HG02840 (cell line): ENCODE data around the gene KIAA0753.

Source experiments
- ATAC-seq: cut with Tn5 transposase; IDR thresholded peaks from one replicate; pipeline ENCODE4 v1.9.1; 2021; ENCODE audit warnings: mild to moderate bottlenecking, moderate library complexity, moderate number of reproducible peaks; ENCODE audit not compliant: unreplicated experiment, low FRiP score

Gene KIAA0753

DNA sequence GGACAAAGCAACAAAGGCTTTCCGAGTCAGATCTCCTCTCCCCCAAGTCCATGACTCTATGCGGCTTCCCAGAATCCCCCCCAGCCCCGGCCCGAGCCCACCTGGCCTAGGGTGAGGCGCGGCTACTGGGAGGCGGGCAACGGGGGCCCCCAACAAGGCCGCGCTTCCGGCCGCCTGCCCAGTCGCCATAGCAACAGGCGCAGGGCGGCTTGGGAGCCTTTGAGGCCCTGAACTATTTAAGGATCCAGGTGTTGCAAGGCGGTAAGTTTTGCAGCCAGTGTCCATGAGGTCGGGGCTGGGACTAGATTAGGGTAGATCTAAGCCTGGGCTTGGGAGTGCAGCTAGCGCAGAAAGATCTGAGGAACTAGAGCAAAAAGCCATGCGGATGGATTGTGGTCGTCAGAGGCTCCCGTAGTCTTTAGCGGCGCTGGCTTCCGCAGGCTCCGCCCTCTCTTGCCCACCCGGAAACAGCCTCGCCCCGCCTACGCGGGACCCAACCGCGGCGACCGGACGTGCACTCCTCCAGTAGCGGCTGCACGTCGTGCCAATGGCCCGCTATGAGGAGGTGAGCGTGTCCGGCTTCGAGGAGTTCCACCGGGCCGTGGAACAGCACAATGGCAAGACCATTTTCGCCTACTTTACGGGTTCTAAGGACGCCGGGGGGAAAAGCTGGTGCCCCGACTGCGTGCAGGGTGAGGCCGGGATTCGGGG, at the start of gene KIAA0753, which contains the start of gene TXNDC17:
TSS of gene KIAA0753 (minus strand) at position 176 of the 711 bp plus-strand sequence. CDS start 5,608 bp downstream, outside the sequence.
TSS of gene TXNDC17 (plus strand) at position 525 of the 711 bp plus-strand sequence. CDS start at position 548, 23 bp downstream.
- ATAC-seq: peak; percentile 93

DNA sequence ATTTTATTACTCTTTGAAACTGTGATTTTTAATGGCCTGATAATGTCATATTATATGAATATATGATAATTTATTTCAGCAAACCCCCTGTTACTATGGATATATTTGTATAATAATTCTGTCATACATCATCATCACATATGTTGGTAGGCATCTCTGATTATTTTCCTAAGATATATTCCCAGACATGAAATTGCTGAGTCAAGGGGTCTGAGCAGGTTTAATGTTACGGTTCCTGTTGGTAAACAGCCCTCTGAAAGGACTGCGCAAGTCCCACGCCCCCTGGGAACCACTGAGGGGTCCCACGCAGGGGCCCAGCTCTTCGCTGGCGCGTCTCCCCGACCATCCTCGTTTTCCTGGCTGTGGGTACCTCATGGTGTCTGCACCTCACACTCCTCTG, 48.4 kb upstream of the KIAA0753 start:
- no peak for ATAC-seq

DNA sequence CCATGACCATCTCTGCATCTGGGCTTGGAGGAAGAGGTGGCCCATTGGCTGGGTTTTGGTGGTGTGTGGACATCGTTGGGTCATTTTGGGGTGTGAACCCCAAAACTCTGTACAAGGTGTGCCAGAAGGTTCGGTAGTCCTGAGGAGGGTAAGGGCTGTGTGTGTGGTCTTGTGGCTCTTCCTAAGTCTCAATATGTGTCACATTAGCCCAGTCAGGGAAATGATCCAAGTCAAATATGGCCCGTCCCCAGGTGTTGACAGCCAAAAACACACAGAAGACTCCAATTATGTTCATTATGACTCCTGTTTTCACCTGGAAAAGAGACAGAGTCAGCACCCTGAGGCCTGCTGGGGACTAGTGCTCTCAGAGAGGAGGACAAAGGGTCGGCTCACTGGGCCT, 45.5 kb upstream of the KIAA0753 start:
- ATAC-seq: no peak

DNA sequence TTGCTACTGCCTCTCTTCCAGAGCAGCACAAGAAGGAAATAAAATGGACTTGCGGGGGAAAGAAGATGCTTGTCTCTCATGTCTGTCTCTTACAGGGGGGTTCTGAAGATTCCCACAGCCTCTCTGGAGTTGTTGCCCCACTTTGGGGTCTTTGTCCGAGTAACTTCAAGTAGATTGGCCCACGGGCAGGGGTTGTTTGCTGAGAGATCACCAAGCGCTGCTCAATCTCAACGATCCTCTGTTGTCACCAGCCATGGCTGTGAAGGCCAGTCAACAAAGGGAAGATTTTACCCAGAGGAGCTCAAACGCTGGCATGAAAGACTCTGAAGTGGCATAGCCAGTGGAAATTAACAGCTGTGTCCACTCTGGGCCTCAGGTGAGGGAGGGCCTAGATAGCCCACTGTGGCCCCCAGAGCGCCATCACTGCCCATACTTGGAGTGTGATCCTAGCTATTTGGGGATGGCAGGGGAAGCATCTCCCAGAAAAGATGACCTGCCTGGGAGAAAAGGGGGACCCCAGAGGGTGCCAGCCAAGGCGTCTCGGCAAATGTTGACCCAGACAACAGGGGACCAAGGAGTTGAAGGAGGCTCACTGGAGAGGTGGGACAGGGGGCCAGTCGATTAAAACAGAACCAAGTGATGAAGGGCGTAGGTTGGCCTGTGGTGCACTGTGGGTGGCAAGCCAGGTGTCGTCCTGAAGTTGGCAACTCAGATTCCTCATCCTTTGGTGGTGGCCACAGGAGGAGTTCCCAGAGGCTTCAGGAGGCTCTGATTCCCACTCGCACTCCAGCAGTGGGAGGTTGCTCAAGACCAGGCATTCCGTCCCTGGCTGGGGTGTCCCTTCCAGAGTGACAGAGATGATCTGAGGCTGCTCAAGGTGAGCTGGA, 44.6 kb upstream of the KIAA0753 start:
- no peak for ATAC-seq

DNA sequence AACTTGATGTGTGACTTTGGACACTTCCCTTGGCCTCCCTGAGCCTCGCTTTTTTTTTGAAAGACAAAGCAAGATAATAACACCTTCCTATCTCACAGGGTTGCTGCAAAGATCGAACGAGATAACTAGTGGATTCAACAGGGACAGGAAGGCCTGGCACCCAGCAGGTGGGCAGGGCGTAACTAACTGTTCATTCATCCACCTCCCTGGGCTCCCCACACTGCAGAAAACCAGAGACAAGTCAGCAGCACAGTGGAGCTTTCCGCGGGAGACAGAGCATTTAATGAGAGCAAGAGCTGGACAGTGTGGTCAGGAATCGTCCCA, 43.9 kb upstream of the KIAA0753 start:
- ATAC-seq: no peak

DNA sequence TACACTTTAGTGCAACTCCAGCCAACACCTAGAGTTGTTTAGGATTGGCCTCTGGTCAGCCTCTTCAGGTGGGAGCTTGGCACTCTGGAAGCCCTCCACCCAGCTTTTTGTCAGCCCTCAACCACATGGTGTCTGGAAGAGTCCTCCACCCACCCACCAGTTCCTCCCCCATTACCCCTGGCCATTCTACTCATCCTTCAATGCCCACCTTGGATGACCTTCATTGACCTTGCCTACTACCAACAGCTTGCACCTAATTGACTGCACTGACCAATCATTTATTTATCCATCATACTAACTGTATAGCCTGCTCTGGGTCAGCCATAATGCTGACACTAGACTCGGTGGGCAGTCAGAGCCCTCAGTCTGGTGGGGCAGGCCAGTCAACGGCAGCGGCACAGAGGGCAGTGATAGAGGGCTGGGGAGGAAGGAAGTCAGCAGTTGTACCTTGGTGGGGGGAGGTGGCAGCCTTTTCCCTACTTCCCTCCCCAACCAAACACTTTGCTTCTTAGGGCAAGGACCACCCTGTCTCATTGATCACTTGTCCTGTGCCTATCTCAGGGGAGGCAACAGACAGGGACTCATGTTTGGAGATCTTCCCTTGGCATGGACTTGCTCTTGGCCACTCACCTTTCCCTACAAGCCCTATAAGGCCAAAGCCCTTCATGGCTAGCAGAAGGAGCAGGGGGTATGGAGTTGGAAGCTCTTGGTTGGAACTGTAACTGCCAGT, 43.4 kb upstream of the KIAA0753 start:
- no peak for ATAC-seq

DNA sequence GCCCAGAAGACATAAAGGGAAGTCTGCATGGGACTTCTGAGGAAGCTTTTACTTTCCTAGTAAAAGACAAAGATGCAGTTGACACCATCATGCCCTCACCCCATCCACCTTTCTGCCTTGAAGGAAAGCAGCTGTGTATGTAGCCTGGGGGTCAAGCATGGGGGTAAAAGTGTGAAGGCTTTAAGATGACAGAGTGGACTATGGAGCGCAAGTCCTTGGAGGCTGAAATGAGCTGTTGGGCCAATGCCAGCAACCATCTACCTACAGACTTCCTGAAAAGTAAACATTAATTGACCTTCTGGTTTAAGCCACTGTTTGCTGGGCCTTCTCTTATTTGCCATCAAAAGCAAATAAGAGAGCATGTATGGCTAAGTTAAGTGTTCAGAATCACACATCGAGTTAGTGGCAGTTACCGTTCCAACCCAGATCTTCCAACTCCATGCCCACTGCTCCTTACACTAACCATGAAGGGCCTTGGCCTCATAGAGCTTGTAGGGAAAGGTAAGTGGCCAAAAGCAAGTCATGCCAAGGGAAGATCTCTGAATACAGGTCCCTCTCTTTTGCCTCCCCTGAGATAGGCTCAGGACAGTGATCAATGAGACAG, 42.7 kb upstream of the KIAA0753 start:
- no peak for ATAC-seq

DNA sequence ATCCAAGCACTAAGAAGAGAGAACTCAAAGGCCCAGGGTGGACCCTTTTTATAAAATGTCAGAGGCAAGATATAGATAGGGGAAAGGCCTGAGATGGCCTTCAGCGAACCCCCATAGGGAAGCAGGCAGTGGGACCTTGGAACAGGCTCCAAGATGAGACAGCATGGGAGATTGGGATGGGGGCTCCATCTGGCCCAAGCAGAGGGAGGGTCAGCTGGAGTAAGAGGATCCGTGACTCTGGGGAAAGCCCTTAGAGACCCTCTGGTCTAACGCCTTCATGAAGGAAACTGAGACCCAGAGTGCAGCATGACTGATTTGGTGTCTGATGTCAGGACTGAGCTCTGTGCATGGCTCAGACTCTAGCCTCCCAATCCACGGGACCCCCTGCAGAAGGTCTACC, 41.8 kb upstream of the KIAA0753 start:
- no peak for ATAC-seq

DNA sequence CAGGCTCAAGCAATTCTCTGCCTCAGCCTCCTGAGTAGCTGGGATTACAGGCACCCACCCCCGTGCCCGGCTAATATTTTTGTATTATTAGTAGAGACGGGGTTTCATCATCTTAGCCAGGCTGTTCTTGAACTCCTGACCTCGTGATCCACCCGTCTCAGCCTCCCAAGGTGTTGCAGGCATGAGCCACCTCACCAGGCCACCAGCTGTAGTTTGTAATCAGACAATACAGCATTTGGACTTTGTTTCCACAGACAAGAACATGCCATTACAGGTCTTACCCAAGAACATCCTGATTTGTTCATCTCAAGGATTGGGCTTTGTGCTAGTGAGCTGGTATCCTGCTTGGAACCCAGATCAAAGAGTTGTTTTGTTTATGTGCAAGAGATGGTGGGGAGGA, 41.2 kb upstream of the KIAA0753 start:
- no peak for ATAC-seq

DNA sequence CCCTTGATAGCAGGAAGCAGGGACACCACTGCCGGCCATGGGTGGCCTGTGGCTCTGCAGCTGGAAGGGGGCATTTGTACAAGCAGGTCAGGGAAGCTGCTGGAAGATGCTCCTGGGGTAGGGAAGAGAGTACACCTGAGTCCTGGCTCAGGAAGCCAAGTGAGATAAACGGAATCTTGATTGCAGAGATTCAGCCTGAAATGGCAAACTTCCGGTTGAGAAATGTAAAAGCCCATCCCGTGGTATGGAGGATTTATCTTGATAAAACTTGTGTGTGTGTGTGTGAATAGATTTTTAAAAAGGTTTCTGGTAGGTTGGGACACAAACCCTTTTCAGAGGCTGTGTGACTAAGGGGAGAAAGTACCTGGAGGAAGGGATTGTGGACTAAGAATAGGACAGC, 40.7 kb upstream of the KIAA0753 start:
- ATAC-seq: no peak

DNA sequence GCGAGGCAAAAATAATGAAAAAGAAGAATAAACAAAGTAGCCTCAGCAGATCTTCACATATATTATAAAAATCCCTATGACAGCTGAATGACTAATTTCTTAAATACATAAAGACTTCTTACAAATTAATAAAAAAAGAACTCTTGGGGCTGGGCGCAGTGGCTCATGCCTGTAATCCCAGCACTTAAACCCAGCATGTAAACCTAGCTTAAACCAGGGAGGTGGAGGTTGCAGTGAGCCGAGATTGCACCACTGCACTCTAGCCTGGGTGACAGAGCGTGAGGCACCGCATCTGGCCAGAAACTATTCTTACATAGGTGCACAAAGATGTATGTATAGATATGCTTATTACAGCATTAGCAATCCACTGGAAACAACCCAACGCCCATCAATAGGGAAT, 38.7 kb upstream of the KIAA0753 start:
- no peak for ATAC-seq

DNA sequence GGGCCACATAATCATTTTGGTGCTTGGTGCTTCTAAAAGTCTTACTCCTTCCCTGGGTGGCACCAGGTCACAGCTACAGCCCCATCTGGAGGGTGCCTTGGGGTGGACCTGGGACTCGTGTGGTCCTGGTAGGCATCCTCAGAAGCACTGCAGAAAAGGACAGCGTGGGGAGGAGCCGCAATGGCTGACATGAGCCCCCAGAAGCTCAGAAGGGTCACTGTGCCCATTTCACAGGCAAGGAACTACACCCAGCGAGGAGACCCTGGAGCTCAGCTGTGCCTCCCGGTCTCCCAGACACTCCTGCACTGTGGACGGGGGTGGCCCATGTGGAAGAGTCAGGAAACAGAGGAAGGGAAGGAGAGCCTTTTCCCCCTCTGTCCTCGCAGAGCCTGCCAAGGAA, 37.4 kb upstream of the KIAA0753 start:
- no peak for ATAC-seq

DNA sequence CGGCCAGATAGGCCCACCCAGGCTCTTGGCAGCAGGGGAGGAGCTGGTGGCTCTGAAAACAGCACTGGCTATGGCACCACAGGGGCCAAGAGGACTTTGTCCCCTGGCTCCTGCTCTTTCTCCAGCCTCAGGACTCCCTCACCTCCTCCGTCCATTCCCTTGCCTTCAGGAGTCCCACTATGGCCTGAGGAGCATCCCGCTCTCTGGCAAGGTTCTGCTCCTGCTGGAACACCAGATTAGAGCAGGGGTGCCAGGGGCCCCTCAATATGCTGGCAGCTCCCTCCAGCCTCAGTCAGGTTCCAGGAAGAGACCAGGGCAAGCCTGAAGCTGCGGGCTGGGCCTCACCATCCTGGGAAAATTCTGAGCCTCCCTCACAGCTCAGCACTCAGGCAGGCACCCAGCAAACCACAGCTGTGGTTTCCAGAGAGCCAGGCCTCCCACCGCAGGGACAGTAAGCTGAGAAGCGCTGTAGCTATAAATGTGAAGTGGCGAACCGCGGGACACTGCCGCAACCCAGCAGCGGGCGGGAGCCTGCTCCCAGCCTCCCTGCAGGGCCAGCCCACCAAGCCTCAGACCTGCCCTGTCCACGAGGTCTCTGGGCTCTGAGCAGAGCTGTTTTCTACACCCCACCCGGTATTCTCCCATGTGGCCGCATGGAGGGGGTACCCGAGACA, 36.8 kb upstream of the KIAA0753 start:
- ATAC-seq: no peak

DNA sequence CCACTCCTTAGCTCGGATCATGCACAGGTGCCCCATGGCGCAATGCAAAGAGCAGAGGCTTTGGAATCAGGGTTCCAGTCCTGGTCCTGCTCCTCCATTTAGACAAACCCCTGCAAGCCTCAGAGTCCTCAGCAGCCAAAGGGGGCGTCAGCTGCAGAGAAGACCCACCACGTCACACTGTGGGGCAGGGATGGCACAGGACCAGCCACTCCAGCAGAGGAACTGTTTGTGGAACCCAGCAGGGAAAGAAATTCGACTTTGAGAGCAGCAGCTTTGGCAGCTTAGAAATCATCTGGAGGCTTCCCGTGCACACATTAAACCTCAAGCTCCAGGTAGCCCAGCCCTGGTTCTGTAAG, 36.3 kb upstream of the KIAA0753 start:
- ATAC-seq: no peak

DNA sequence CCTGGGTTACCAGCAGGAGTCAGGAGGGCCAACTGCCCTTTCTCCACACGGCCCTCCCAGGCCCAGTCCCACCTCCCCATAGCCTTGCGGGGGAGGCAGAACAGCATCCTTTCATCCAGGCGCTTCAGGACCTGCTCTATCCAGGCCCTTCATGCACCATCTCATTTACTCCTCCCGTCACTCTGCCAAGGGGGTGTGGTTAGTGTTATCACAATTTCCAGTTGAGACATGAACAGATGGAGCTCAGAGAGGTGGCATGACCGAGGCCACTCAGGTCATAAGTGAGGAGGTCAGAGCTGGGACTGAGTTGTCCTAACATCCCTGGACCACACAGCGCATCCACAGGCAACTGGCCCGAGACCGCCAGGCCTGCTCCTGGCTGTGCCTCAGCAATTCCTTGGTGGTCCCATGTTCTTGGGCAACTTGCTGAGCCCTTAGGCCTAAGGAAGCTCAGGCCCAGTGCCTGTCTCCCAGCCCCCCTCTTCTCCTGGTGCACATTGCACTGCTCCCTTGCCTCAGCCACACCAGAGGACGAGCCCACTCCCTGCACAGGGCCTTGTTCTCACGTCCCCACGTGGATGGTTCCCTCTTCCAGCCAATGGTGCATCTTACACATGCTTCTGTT, 34.8 kb upstream of the KIAA0753 start:
- ATAC-seq: no peak

DNA sequence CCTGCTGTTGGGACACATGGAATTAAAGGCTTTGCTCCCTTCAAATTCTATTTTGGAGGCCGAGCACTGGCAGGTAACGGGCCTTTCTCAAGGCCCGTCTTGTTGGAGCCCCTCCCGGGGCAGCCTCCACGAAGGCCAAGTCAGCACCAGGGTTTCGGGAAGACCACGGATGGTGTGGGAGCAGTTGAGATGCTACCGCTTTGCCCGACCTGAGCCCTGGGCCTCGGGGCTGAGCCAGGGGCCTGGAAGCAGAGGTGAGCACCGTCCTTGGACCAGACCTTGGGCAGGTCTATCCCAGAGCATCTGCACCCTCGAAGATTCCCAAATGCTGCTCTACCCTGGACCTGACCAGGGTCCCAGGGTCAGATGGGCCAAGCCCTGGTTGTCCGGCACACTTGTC, 34.1 kb upstream of the KIAA0753 start:
- ATAC-seq: no peak

DNA sequence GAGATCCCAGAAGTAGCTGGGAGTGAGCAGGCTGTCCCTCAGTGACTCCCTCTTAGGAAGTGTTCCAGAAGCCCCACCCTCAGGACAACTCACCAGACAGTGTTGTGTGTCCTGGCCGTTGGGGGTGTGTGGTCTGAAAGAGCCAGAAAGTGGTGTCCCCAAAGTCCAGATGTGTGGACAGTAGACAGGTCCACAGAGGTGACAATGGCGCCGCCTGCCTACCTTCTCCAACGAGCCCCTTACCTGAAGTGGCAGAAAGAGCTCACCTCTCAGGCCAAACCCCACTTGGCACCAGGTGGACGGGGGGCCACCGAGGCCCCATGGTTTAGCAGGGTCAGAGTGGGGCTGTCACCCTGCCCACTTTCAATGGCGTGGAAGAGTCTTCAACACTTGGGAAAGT, 30.9 kb upstream of the KIAA0753 start:
- ATAC-seq: no peak

DNA sequence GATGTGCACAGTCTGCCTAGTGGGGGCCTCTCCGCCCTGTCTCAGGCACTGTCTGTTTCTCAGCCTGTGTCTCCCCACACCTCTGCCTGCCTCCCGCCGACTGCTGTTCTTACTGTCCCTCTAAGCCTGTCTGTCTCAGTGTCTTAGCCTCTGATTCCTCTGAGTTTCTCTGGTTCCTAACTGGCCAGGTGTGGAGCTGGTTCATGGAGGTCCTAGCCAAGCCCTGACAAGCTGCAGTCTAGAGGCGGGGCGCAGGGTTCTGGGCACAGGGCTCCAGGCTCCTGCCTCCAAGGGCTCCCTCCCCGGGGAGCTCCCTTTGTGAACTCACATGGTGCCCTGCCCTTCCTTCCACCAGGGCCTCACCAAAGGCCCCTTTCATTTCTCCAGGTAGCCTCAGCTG, 30.5 kb upstream of the KIAA0753 start:
- ATAC-seq: no peak

DNA sequence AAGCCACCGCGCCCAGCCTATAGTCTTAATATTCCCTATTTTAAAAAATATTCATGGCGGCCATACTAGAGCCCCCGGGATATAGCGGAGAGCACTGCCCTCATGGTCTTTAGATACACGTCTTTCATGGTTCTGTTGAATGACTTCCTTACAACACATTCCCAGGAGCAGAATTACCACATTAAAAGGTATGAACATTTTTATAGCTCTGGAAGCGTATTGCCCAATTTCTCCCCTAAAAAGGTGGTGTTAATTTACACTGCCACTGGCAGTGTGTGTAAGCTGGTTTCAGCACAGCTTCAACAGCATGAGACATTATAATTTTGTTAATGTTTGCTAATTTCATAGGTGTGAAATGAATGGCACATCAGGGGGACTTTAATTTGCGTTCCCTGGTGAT, 30.1 kb upstream of the KIAA0753 start:
- no peak for ATAC-seq
